Fibroblast of lung (primary cell): ENCODE data around the gene OXER1. TPM values are rescaled to one million over a fixed set of nuclear protein-coding genes. Genes with fewer than 3 reads are reported as not detected.

Experiments
- DNase-seq, 2 donors: peaks; one replicate each; pipeline versions ENCODE4 v3.0.0 to v3.0.0-alpha.2; 2010; ENCODE audit warnings: low read depth in 2 of 2
- H2AFZ ChIP-seq: 2 replicates; pipeline ENCODE4 v1.5.1; 2012; ENCODE audit warnings: low read length, control low read depth, inconsistent platforms
- H3K27ac ChIP-seq: 2 replicates; pipeline ENCODE4 v1.5.1; 2011; ENCODE audit warnings: low read length, control low read depth; ENCODE audit not compliant: insufficient read depth
- H3K27me3 ChIP-seq: 2 replicates; pipeline ENCODE4 v1.5.1; 2011; ENCODE audit warnings: mild to moderate bottlenecking, low read length; ENCODE audit not compliant: control insufficient read depth, insufficient read depth
- H3K36me3 ChIP-seq: 2 replicates; pipeline ENCODE4 v1.5.1; 2011; ENCODE audit warnings: low read length; ENCODE audit not compliant: control insufficient read depth, insufficient read depth
- H3K4me1 ChIP-seq: 2 replicates; pipeline ENCODE4 v1.5.1; 2011; ENCODE audit warnings: low read length; ENCODE audit not compliant: control insufficient read depth, insufficient read depth; ENCODE audit errors: extremely low read depth
- H3K4me2 ChIP-seq: 2 replicates; pipeline ENCODE4 v1.5.1; 2011; ENCODE audit warnings: low read length, control low read depth; ENCODE audit not compliant: insufficient read depth; ENCODE audit errors: extremely low read depth
- H3K4me3 ChIP-seq, 4 experiments: fragments of 200-600 bp in 1 of 4; sonication (generic) in 1 of 4; replicated peaks in 1 of 4; 2 replicates each; pipeline ENCODE4 v1.5.1; 2011 to 2016; ENCODE audit warnings: low read length in 4 of 4, low read depth in 3 of 4, mild to moderate bottlenecking in 3 of 4, control low read depth in 2 of 4, inconsistent platforms in 1 of 4, mixed read lengths in 1 of 4; ENCODE audit not compliant: insufficient read depth in 1 of 4; ENCODE audit errors: control extremely low read depth in 1 of 4
- H3K79me2 ChIP-seq: 2 replicates; pipeline ENCODE4 v1.5.1; 2012; ENCODE audit warnings: mild to moderate bottlenecking, low read length, inconsistent platforms; ENCODE audit not compliant: control insufficient read depth, insufficient read depth
- H3K9ac ChIP-seq: 2 replicates; pipeline ENCODE4 v1.5.1; 2011; ENCODE audit warnings: mild to moderate bottlenecking, low read length, control low read depth; ENCODE audit not compliant: insufficient read depth
- H3K9me3 ChIP-seq: 2 replicates; pipeline ENCODE4 v1.5.1; 2012; ENCODE audit warnings: low read depth, low read length; ENCODE audit not compliant: control insufficient read depth, insufficient read depth
- H4K20me1 ChIP-seq: 2 replicates; pipeline ENCODE4 v1.5.1; 2011; ENCODE audit warnings: low read length; ENCODE audit not compliant: control insufficient read depth, insufficient read depth; ENCODE audit errors: extremely low read depth
- CTCF ChIP-seq, 2 donors: IDR thresholded peaks in 1 of 2; conservative IDR thresholded peaks in 1 of 2; 1 replicate in 1 of 2; 2 replicates in 1 of 2; pipeline ENCODE4 v1.5.1; 2011 to 2012; ENCODE audit warnings: low read length in 2 of 2, control low read depth in 1 of 2, inconsistent platforms in 1 of 2, low read depth in 1 of 2, mild to moderate bottlenecking in 1 of 2
- EZH2 ChIP-seq: IDR thresholded peaks from 2 replicates; pipeline ENCODE4 v1.5.1; 2012; ENCODE audit warnings: low read length, control low read depth, mild to moderate bottlenecking; ENCODE audit errors: missing control alignments
- polyA minus RNA-seq: library from RNA; depleted of rRNA, polyadenylated mRNA; stranded (reverse); fragments of >200 nt; gene quantifications from 2 replicates; pipeline ENCODE4 v1.2.3, GENCODE V29; 2011; ENCODE audit warnings: low replicate concordance
- polyA plus RNA-seq, 2 donors: library from polyadenylated mRNA; depleted of rRNA in 1 of 2; stranded (reverse) in 1 of 2; unstranded in 1 of 2; fragments of >200 nt; gene quantifications; 2 replicates each; pipeline ENCODE4 v1.2.1, GENCODE V29; 2011 to 2012; ENCODE audit warnings: missing spikeins in 1 of 2
- total RNA-seq: library from RNA; depleted of rRNA; stranded (reverse); fragments of >200 nt; gene quantifications from 2 replicates; pipeline ENCODE4 v1.2.1, GENCODE V29; 2014

Gene OXER1
- total RNA-seq (0.17 and 0.26 TPM in 2 replicates), polyA plus RNA-seq (0.03 TPM in 1 of 2 replicates, not detected in the other), polyA minus RNA-seq (not detected in 2 replicates)
- not detected in 2 replicates for polyA plus RNA-seq (2012)

GRCh38 chr2:42764096-42764495 is at the start of gene OXER1:
Gene OXER1 (minus strand): TSS chr2:42764135. CDS start chr2:42764062, 73 bp downstream.
- Histone ChIP-seq H3K36me3 (no peaks in the 10 kb centered on the region), H3K79me2 (no peaks in the 10 kb centered on the region), H3K27me3 (no peaks in the 10 kb centered on the region), H3K27ac (no peak within 1 kb of the TSS), H3K4me1 (no peaks in the 10 kb centered on the region), H3K4me2 (no peak within 1 kb of the TSS), H4K20me1 (no peaks in the 10 kb centered on the region), H3K9ac (no peak within 1 kb of the TSS), H2AFZ (no peak within 1 kb of the TSS), H3K4me3 (no peak within 1 kb of the TSS), H3K9me3 (no peaks in the 10 kb centered on the region)
- no peak for DNase-seq
- TF ChIP-seq EZH2 (no peak), CTCF (conservative IDR thresholded peaks at IDR 0.05 in 1 of 2, IDR thresholded peaks at IDR 0.05 in 1 of 2; ENCODE audit: low read depth in 1 of 2, low read length in 2 of 2) (no peak)

- H2AFZ ChIP-seq = no peak overlapping the region
- peak in 1 of 2 donors; percentile 42 for DNase-seq
- no peaks in the 10 kb centered on the region for H4K20me1 ChIP-seq
- H3K79me2 ChIP-seq = no peaks in the 10 kb centered on the region
- no peak overlapping the region for H3K4me3 ChIP-seq
- peak; percentile 46 to 60 for TF ChIP-seq CTCF (conservative IDR thresholded peaks at IDR 0.05 in 1 of 2, IDR thresholded peaks at IDR 0.05 in 1 of 2; ENCODE audit: low read depth in 1 of 2, low read length in 2 of 2)
- no peak for TF ChIP-seq EZH2
- H3K27me3 ChIP-seq = no peaks in the 10 kb centered on the region
- H3K27ac ChIP-seq = no peak overlapping the region
- H3K9ac ChIP-seq = no peak overlapping the region
- peaks cover 4% of the 10 kb centered on the region for H3K4me1 ChIP-seq
- no peak overlapping the region for H3K4me2 ChIP-seq
- no peaks in the 10 kb centered on the region for H3K36me3 ChIP-seq
- no peaks in the 10 kb centered on the region for H3K9me3 ChIP-seq
Observed at GRCh38 chr2:42812899-42813479, 49.1 kb upstream of the OXER1 start.

GRCh38 chr2:42810971-42811811 is 47.3 kb upstream of the OXER1 start:
- Histone ChIP-seq H3K4me2 (peak overlapping the region; percentile 33), H3K4me1 (peaks cover 4% of the 10 kb centered on the region), H4K20me1 (no peaks in the 10 kb centered on the region), H3K9ac (peak overlapping the region; percentile 97), H3K79me2 (no peaks in the 10 kb centered on the region), H3K27ac (peak overlapping the region; percentile 93), H2AFZ (peak overlapping the region; percentile 90), H3K4me3 (peak overlapping the region; percentile 2 to 65 (median 46)), H3K9me3 (no peaks in the 10 kb centered on the region), H3K36me3 (no peaks in the 10 kb centered on the region), H3K27me3 (no peaks in the 10 kb centered on the region)
- DNase-seq = peak; percentile 59 to 70
- TF ChIP-seq EZH2 (no peak), CTCF (conservative IDR thresholded peaks at IDR 0.05 in 1 of 2, IDR thresholded peaks at IDR 0.05 in 1 of 2; ENCODE audit: low read depth in 1 of 2, low read length in 2 of 2) (no peak)
